ENCODE data around the gene ADCY2. TPM values are rescaled to one million over a fixed set of nuclear protein-coding genes. Genes with fewer than 3 reads are reported as not detected.

ADCY2 gene
- total RNA-seq, 1 experiment from 2014 or later = not detected

GRCh38 chr5:7844901-7845300 lies 449.0 kb downstream of the ADCY2 start:
- no peaks in the 10 kb centered on the region for H3K9me3 ChIP-seq
- POLR2A ChIA-PET = no interaction called here
- H3K36me3 Mint-ChIP-seq (ENCODE audit: insufficient read depth, unreplicated experiment) = no peaks in the 10 kb centered on the region
- no TSS peak for BruUV-seq (replicated peaks)
- intact Hi-C loops (cut with micrococcal nuclease; ENCODE audit: unreplicated experiment) = no loop called here
- H3K36me3 ChIP-seq (ENCODE audit: control insufficient read depth, insufficient read depth, low read length) = no peaks in the 10 kb centered on the region
- H3K4me1 ChIP-seq = no peaks in the 10 kb centered on the region; the same call in 1 of the 2 replicates
- H3K27me3 ChIP-seq (replicated peaks; ENCODE audit: control insufficient read depth, insufficient read depth, low read length) = peaks cover 3% of the 10 kb centered on the region
- no peak for DNase-seq
- CTCF ChIA-PET = no interaction called here
- peaks cover 36% of the 10 kb centered on the region for H3K27me3 Mint-ChIP-seq (ENCODE audit: insufficient read depth, unreplicated experiment)
- TF ChIP-seq, protein P1, sequence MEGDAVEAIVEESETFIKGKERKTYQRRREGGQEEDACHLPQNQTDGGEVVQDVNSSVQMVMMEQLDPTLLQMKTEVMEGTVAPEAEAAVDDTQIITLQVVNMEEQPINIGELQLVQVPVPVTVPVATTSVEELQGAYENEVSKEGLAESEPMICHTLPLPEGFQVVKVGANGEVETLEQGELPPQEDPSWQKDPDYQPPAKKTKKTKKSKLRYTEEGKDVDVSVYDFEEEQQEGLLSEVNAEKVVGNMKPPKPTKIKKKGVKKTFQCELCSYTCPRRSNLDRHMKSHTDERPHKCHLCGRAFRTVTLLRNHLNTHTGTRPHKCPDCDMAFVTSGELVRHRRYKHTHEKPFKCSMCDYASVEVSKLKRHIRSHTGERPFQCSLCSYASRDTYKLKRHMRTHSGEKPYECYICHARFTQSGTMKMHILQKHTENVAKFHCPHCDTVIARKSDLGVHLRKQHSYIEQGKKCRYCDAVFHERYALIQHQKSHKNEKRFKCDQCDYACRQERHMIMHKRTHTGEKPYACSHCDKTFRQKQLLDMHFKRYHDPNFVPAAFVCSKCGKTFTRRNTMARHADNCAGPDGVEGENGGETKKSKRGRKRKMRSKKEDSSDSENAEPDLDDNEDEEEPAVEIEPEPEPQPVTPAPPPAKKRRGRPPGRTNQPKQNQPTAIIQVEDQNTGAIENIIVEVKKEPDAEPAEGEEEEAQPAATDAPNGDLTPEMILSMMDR (IDR thresholded peaks at IDR 0.05; ENCODE audit: insufficient read depth in 1 of 2, low read depth in 1 of 2, low read length in 1 of 2, severe bottlenecking in 1 of 2, unreplicated experiment in 1 of 2) = no peak
- H3K9me3 Mint-ChIP-seq (ENCODE audit: unreplicated experiment) = no peaks in the 10 kb centered on the region
- no peak overlapping the region for H3K4me3 Mint-ChIP-seq (ENCODE audit: unreplicated experiment)
- no peak overlapping the region for H3K4me3 ChIP-seq (ENCODE audit: low read depth, low read length)
- H3K27ac Mint-ChIP-seq (ENCODE audit: unreplicated experiment) = no peak overlapping the region
- no peaks in the 10 kb centered on the region for H3K4me1 Mint-ChIP-seq (ENCODE audit: low read depth, unreplicated experiment)

DNA sequence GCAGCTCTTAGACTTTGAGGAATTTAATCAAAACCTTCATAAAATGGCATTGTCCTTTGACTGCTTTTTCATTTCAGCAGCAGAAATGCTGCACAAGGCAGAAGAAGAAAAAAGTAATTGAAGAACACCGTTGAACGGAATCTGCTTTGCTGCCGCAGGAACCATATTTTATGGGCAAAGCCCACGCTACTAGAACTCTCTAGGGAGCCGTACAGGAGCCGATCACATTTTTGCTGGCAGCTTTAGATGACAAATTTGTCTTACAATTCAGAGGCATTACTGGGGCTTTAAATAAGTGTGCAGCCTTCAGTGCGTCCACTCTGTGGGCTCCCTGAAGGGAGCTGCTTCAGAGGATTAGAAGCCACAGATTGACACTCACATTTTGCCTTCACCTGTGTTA lies 449.6 kb downstream of the ADCY2 start:
- ChIA-PET POLR2A (no interaction called here), CTCF (no interaction called here)
- no TSS peak for BruUV-seq (replicated peaks)
- intact Hi-C loops (cut with micrococcal nuclease; ENCODE audit: unreplicated experiment) = no loop called here
- peaks cover 1% of the 10 kb centered on the region; the same call in 1 of the 2 replicates for H3K27me3 ChIP-seq (replicated peaks; ENCODE audit: control insufficient read depth, insufficient read depth, low read length)
- TF ChIP-seq, protein P1 (IDR thresholded peaks at IDR 0.05; ENCODE audit: insufficient read depth in 1 of 2, low read depth in 1 of 2, low read length in 1 of 2, severe bottlenecking in 1 of 2, unreplicated experiment in 1 of 2) = no peak
- Mint-ChIP-seq H3K4me1 (ENCODE audit: low read depth, unreplicated experiment) (no peaks in the 10 kb centered on the region), H3K27me3 (ENCODE audit: insufficient read depth, unreplicated experiment) (peaks cover 31% of the 10 kb centered on the region), H3K27ac (ENCODE audit: unreplicated experiment) (no peak overlapping the region), H3K4me3 (ENCODE audit: unreplicated experiment) (no peak overlapping the region), H3K36me3 (ENCODE audit: insufficient read depth, unreplicated experiment) (no peaks in the 10 kb centered on the region), H3K9me3 (ENCODE audit: unreplicated experiment) (no peaks in the 10 kb centered on the region)
- H3K4me3 ChIP-seq (ENCODE audit: low read depth, low read length) = no peak overlapping the region
- no peak for DNase-seq
- no peaks in the 10 kb centered on the region for H3K9me3 ChIP-seq
- H3K36me3 ChIP-seq (ENCODE audit: control insufficient read depth, insufficient read depth, low read length) = no peaks in the 10 kb centered on the region
- no peaks in the 10 kb centered on the region; the same call in 1 of the 2 replicates for H3K4me1 ChIP-seq

DNA sequence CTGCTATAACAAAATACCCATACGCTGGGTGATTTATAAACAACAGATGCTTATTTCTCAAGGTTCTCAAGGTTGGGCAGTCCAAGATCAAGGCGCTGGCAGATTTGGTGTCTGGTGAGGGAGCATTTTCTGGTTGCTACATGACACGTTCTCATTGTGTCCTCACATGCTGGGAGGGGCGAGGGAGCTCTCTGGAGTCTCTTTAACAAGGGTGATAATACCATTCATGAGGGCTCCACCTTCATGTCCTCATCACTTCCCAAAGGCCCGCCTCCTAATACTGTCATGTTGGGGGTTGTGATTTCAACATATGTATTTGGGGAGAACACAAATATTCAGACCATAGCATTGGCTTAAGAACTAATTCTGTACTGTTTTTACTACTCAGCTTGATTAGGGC lies 450.4 kb downstream of the ADCY2 start:
- POLR2A ChIA-PET = no interaction called here

More for the DNA sequence above, 450.4 kb downstream of the ADCY2 start:
- Mint-ChIP-seq H3K36me3 (ENCODE audit: insufficient read depth, unreplicated experiment) (peaks cover 5% of the 10 kb centered on the region), H3K9me3 (ENCODE audit: unreplicated experiment) (no peaks in the 10 kb centered on the region), H3K4me3 (ENCODE audit: unreplicated experiment) (no peak overlapping the region), H3K27ac (ENCODE audit: unreplicated experiment) (no peak overlapping the region), H3K4me1 (ENCODE audit: low read depth, unreplicated experiment) (no peaks in the 10 kb centered on the region), H3K27me3 (ENCODE audit: insufficient read depth, unreplicated experiment) (peaks cover 29% of the 10 kb centered on the region)
- Histone ChIP-seq H3K36me3 (ENCODE audit: control insufficient read depth, insufficient read depth, low read length) (no peaks in the 10 kb centered on the region), H3K4me3 (ENCODE audit: low read depth, low read length) (no peak overlapping the region), H3K9me3 (peaks cover 3% of the 10 kb centered on the region; the same call in 1 of the 2 replicates), H3K4me1 (no peaks in the 10 kb centered on the region; the same call in 1 of the 2 replicates), H3K27me3 (replicated peaks; ENCODE audit: control insufficient read depth, insufficient read depth, low read length) (peaks cover 1% of the 10 kb centered on the region; the same call in 1 of the 2 replicates)
- intact Hi-C loops (cut with micrococcal nuclease; ENCODE audit: unreplicated experiment) = no loop called here
- CTCF ChIA-PET = no interaction called here
- DNase-seq = no peak
- TF ChIP-seq, protein P1 (IDR thresholded peaks at IDR 0.05; ENCODE audit: insufficient read depth in 1 of 2, low read depth in 1 of 2, low read length in 1 of 2, severe bottlenecking in 1 of 2, unreplicated experiment in 1 of 2) = no peak
- no TSS peak for BruUV-seq (replicated peaks)

Data from Caco-2 (cell line).